Inferior parietal cortex (tissue), 1 donor: ENCODE data around the gene AP1M2.
"Not testable (repeated sequence)": the region's sequence is repeated elsewhere in the genome, so short reads cannot be mapped to it uniquely, and the experiment has no call there.

Experiments
- DNase-seq: peaks from one replicate; pipeline ENCODE4 v3.0.0-alpha.2; 2016; ENCODE audit errors: extremely low spot score

AP1M2 gene

DNA sequence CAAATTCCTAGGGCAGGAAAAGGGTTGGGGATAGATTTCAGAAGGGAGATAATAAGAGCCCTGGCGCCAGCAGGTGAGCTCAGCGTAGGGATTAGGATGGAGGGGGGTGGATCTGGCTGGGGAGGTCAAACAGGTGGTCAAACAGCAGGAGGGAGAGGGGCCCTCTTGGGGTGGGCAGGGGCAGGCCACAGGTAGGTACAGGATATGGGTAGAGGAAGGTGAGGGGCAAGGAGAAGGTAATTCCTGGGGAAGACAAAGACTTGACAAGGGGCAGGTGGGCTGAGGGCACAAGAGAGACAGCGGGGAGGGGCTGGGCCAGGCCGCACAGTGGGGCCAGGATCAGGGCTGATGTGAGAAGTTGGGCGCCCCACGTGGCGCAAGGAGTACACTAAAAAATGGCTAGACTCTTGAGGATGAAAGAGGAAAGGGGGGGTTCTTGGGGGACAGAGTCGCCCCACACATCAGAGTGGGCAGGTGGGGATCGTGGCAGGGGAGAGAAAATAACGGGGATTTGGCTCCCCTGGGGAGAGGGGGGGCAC, 22.0 kb downstream of the AP1M2 start:
- no peak for DNase-seq

DNA sequence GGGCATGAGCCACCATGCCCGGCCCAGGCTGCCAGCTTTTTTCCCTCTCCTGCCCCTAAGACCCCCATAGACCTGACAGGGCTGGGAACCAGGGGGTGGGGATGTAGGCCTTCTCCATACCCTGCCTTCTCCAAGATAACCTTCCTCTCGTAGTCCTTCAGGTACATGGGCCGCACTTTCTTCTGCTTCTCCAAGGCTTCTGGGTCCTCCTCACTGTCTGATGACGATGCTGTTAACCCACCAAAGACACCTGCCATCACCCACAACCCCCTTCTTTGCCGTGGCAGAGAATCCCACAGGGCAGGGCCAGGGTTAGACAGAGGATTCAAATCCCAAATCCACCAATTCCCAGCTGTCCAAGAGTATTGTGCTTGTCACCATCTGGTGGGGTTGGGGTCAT, 24.5 kb downstream of the AP1M2 start:
- no peak for DNase-seq

DNA sequence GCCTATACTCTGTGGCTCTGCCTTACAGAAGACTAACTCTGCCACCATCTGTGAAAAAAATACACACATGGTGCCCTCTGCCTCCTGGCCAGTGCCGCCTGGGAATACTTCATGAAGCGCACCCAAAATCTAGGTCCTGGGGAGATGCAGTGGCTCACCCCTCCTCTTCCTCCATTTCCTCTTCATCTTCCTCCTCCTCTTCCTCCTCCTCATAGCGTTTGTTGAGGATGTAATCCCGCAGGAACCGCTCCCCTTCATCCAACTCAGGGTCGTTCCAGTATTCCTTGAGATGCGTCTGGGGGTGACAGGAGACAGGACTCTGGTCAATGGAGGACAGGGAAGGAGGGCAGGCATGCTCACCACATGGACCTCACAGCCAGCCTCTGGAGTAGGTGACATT, 27.0 kb downstream of the AP1M2 start:
- DNase-seq, result no peak

DNA sequence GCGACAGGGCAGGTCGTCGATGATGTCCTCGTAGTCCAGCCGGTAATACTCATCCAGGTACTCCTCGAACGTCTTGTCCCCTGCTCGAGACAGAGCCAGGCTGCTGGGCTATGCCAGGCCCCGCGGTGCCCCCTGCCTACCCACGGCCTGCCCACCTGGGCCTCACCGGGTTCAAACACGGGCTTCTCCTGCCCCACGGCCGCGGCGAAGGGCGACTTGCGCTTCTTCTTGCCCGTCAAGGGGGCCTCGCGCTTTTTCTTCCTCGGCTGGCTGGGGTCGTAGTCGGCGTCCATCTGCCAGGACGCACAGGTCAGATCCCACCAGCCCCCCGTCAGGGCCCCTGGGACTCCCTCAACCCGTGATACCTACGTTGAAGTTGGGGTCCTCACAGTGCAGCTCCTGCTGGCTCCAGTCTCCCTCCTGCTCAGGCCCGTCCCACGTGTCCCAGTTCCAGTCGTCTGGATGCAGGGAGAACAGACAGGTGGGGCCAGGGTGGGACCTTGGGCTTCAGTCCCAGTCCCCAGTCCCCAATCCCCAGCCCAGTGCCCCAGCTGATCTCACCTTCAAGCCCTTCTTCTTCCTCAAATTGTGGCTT, 29.4 kb downstream of the AP1M2 start:
- no peak for DNase-seq

DNA sequence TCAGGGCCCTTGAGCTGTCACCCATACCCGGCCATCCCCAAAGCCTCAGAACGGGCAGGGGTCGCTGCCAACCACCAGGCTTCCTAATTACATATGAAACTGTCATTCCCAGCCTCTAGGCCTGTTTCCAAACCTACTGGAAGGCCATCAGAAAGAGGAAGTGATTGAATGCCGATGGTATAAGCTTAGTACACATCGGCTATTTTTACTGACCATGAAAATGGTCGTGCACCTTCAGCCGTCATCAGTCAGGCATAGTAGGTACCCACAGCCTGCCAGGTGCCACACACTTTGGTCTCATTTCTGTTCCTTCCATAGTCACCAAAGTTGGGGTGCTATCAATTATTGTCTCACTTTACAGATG, 31.5 kb downstream of the AP1M2 start:
- DNase-seq, result no peak

DNA sequence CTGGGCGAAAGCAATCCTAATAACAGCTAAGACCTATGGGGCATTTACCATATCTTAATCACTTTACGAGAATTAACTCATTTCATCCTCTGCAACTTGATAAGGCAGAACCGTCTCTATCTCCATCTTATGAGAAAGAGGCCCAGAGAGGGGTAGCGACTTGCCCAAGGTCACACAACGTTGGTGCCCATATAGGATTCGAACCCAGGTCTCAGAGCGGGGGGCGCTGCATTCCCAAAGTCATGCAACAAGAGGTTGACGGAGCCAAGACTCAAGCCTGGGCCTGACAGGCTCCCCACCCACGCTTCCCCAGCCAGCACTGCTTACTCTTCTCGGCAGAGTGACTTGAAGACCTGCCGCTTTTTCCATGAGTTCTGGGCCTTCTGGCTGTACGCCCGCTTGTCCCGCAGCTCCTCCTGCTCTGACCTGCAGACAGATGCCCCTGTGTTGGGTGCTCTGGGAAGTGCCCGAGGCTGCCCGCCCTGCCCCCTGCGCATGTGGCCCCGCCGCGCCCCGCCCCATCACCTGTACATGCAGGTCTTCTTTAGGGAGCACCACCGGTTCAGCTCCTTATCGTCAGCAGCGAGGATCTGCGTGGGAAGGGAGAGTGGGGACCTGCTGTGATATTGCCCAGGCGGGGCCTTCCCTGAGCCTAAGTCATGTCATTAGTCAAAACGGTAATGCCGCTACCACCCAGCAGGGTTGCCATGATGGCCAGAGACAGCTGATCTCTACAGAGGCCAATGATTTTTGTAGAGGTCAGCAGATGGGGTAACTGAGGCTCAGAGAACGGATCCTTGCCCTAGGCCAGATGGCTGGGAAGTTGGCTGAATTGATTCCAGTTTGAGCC, 32.1 kb downstream of the AP1M2 start:
- no peak for DNase-seq

GRCh38 chr19:10553943-10554381, 33.1 kb downstream of the AP1M2 start:
- no peak for DNase-seq

DNA sequence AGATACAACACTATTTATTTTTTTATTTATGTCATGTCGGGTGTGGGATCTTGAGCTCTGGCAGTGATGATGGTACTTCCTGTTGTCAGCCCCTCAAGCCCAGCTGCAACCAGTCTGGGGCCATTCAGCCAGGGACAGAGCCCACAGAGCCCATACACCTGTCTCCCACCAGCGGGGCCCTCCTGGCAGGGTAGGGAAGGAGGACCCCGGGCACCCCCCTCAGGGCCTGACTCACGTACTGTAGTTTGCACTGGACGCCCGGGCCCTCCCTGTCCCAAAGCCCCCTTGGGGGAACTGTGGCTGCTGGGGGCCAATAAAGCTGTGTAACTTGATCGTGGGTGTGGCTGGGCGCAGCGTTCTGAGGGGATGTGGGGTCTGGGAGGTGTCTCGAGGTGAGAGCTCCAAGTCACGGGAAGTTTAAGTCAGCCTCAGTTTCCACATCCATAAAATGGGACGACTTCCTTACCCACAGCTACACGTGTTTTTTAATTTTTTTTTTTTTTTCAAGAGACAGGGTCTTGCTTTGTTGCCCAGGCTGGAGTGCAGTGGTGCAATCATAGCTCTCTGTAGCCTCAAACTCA, 33.9 kb downstream of the AP1M2 start:
- DNase-seq, result no peak

- no peak for DNase-seq
Measured at GRCh38 chr19:10552510-10553053, 34.5 kb downstream of the AP1M2 start.

- DNase-seq, result no peak
Measured at GRCh38 chr19:10551698-10552301, 35.3 kb downstream of the AP1M2 start.

DNA sequence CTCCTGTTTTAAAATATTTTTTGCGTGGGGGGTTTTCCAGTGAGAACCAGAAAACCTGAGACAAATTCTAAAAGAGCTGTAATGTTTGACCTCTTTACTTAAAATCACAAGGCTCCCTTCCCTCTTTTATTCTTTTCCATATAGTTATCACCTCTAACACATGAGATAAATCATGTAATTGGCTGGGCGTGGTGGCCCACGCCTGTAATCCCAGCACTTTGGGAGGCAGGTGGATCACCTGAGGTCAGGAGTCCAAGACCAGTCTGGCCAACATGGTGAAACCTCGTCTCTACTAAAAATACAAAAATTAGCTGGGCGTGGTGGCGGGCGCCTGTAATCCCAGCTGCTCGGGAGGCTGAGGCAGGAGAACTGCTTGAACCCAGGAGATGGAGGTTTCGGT, 36.1 kb downstream of the AP1M2 start:
- DNase-seq, result not testable (repeated sequence)

DNA sequence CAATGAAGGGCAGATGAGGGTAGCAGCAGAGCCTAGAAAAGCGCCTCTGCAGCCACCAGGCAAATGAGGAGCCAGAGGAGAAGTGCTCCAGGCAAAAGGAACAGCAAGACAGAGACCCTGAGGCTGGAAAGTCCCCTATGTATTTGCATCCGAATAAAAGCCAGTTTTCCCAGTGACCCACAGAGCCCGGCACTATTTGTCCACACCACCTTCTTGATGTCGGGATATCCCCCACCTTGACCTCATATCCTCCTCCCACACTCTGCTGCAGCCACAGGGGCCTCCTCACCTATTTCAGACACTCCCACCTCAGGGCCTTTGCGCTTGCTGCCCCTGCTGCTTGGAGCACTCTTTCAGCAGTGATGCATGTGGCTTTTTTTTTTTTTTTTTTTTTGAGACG, 36.8 kb downstream of the AP1M2 start:
- DNase-seq, result no peak

- no peak for DNase-seq
Measured at GRCh38 chr19:10549733-10550132, 37.4 kb downstream of the AP1M2 start.

GRCh38 chr19:10548746-10549276, 38.3 kb downstream of the AP1M2 start:
- no peak for DNase-seq

DNA sequence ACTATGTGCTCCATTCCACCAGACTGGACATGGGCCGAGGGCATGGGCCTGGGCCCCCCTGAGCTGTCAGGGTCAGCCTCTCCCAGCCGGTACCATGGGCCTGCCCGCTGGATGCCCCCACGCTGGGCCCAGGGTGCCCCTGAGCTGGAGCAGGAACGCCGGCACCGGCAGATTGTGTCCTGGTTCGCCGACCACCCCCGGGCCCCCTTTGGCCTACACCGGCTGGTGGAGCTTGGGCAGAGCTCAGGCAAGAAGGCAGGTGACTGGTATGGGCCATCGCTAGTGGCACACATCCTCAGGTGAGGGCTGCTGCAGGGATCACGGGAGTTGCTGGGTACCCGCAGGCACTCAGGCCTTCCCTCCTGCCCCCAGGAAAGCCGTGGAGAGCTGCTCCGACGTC, 40.3 kb downstream of the AP1M2 start:
- DNase-seq, result no peak

DNA sequence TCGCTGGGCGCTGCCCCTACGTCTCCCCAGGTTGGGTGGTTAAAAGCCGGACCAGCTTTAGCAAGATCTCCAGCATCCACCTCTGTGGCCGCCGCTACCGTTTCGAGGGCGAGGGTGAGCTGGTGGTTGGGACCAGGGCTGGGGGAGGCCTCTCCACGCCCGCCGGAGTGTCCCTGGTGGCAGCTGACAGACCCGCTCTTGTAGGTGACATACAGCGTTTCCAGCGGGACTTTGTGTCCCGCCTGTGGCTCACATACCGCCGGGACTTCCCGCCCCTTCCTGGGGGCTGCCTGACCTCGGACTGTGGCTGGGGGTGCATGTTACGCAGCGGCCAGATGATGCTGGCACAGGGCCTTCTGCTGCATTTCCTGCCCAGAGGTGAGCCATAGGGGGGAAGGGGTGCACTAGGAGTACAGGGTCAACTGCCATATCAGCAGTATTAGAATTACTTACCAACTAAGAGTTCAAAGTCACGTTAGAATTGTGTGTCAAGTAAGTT, 42.3 kb downstream of the AP1M2 start:
- no peak for DNase-seq

GRCh38 chr19:10544242-10544752, 42.8 kb downstream of the AP1M2 start:
- DNase-seq, result no peak

GRCh38 chr19:10543420-10544241, 43.5 kb downstream of the AP1M2 start, which contains the start of gene ATG4D:
Gene ATG4D, plus strand, starts transcription at chr19:10543904. Its CDS starts 187 bp downstream, at chr19:10544091.
- DNase-seq, result peak; percentile 74

DNA sequence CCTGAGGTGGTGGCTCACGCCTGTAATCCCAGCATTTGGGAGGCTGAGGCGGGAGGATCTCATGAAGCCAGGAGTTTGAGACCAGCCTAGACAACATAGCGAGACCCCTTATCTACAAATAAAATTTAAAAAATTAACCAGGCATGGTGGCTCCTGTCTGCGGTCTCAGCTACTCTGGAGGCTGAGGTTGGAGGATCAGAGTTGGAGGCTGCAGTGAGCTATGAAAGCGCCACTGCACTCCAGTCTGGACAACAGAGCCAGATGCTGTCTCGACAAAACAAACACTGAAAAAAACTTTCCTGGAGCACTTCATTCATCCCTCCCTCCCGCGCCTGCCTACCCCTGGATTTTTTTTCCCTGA, 44.1 kb downstream of the AP1M2 start:
- DNase-seq, result no peak

GRCh38 chr19:10539016-10539415, 48.1 kb downstream of the AP1M2 start:
- DNase-seq, result not testable (repeated sequence)
